ENCODE data around the gene RASGRP3.

GRCh38 chr2:33606100-33606499, 129.7 kb downstream of the RASGRP3 start:
- TF ChIP-seq PREB (CRISPR knock-in tag; IDR thresholded peaks at IDR 0.05) (no peak), CEBPB (tag; IDR thresholded peaks at IDR 0.05) (no peak), ETV5 (CRISPR knock-in tag; IDR thresholded peaks at IDR 0.05; ENCODE audit: low read depth) (no peak), FOXJ3 (CRISPR knock-in tag; IDR thresholded peaks at IDR 0.05) (no peak), ZNF696 (CRISPR knock-in tag; conservative IDR thresholded peaks at IDR 0.05) (no peak), POLR2AphosphoS5 (IDR thresholded peaks at IDR 0.05; ENCODE audit: control insufficient read depth, insufficient read depth, low read depth, low read length) (no peak), TCF7 (IDR thresholded peaks at IDR 0.05; ENCODE audit: borderline replicate concordance) (no peak), PHF8 (IDR thresholded peaks at IDR 0.05; ENCODE audit: borderline replicate concordance, low read length) (no peak), CHD2 (IDR thresholded peaks at IDR 0.05; ENCODE audit: low read depth, low read length) (no peak), MEF2D (tag; conservative IDR thresholded peaks at IDR 0.05; ENCODE audit: low read depth) (no peak), ZNF592 (IDR thresholded peaks at IDR 0.05) (no peak), EP300 (IDR thresholded peaks at IDR 0.05; ENCODE audit: low read length) (no peak)

All from K562 (cell line).